Frontal cortex (tissue), 1 donor: ENCODE data around the gene C17orf114. TPM values are rescaled to one million over a fixed set of nuclear protein-coding genes. Genes with fewer than 3 reads are reported as not detected.

Source experiments
- total RNA-seq: library from RNA; depleted of rRNA; stranded (reverse); fragments of >200 nt; gene quantifications from one replicate; pipeline ENCODE4 v1.2.3, GENCODE V29; 2014

C17orf114 gene

Other genes with a start within 250 kb of the C17orf114 start
- gene MYBBP1A, start 246.9 kb downstream of the C17orf114 start, total RNA-seq, result 30.2 TPM
- not detected for gene GGT6, start 241.8 kb downstream of the C17orf114 start, total RNA-seq
- 4.1 TPM for gene SMTNL2, start 217.8 kb downstream of the C17orf114 start, total RNA-seq
- gene ALOX15, start 160.7 kb downstream of the C17orf114 start, total RNA-seq, result not detected
- gene PELP1, start 98.2 kb downstream of the C17orf114 start, total RNA-seq, result 24.5 TPM
- gene ARRB2, start 91.7 kb downstream of the C17orf114 start, total RNA-seq, result 16.3 TPM
- 6.1 TPM for gene MED11, start 70.9 kb downstream of the C17orf114 start, total RNA-seq
- not detected for gene ZMYND15, start 62.5 kb downstream of the C17orf114 start, total RNA-seq
- under 0.01 TPM for gene CXCL16, start 62.4 kb downstream of the C17orf114 start, total RNA-seq
- gene TM4SF5, start 30.4 kb downstream of the C17orf114 start, total RNA-seq, result not detected
- 1.2 TPM for gene VMO1, start 16.0 kb downstream of the C17orf114 start, total RNA-seq
- not detected for gene GLTPD2, start 13.4 kb downstream of the C17orf114 start, total RNA-seq
- gene PSMB6, start 6.2 kb downstream of the C17orf114 start, total RNA-seq, result 73.4 TPM
- 8.6 TPM for gene PLD2, start 4.8 kb upstream of the C17orf114 start, total RNA-seq
- gene MINK1, start 31.0 kb upstream of the C17orf114 start, total RNA-seq, result 15.9 TPM
- 2.4 TPM for gene C17orf107, start 97.2 kb upstream of the C17orf114 start, total RNA-seq
- gene CHRNE, start 100.8 kb upstream of the C17orf114 start, total RNA-seq, result 0.82 TPM
- gene GP1BA, start 129.9 kb upstream of the C17orf114 start, total RNA-seq, result not detected
- 59.1 TPM for gene SLC25A11, start 137.7 kb upstream of the C17orf114 start, total RNA-seq
- 13.0 TPM for gene RNF167, start 137.9 kb upstream of the C17orf114 start, total RNA-seq
- 69.3 TPM for gene PFN1, start 146.2 kb upstream of the C17orf114 start, total RNA-seq
- 0.82 TPM for gene ENO3, start 148.8 kb upstream of the C17orf114 start, total RNA-seq
- gene SPAG7, start 165.5 kb upstream of the C17orf114 start, total RNA-seq, result 27.7 TPM
- gene CAMTA2, start 185.3 kb upstream of the C17orf114 start, total RNA-seq, result 3.3 TPM
- gene INCA1, start 195.2 kb upstream of the C17orf114 start, total RNA-seq, result not detected
- 10.2 TPM for gene KIF1C, start 195.6 kb upstream of the C17orf114 start, total RNA-seq
- not detected for gene SLC52A1, start 233.1 kb upstream of the C17orf114 start, total RNA-seq